GM06990 (cell line): ENCODE measurements around the gene CCDC78.
A peak's percentile ranks its signal among the peaks of the same experiment; 100 is the strongest.

Experiments
- DNase-seq: peaks from one replicate; pipeline ENCODE4 v3.0.0-alpha.2; 2011; ENCODE audit not compliant: insufficient read length; ENCODE audit errors: extremely low read depth
- H3K27me3 ChIP-seq: replicated peaks from 2 replicates; pipeline ENCODE4 v1.6.0; 2011; ENCODE audit warnings: low read length; ENCODE audit not compliant: control insufficient read depth, insufficient read depth
- H3K36me3 ChIP-seq: 2 replicates; pipeline ENCODE4 v1.5.1; 2011; ENCODE audit warnings: low read length; ENCODE audit not compliant: control insufficient read depth, insufficient read depth
- H3K4me3 ChIP-seq: replicated peaks from 2 replicates; pipeline ENCODE4 v1.5.1; 2011; ENCODE audit warnings: low read depth, mild to moderate bottlenecking, control low read depth, low read length
- TF ChIP-seq, protein P1 (sequence below): IDR thresholded peaks from 2 replicates; pipeline ENCODE4 v1.5.1; 2011; ENCODE audit warnings: low read length, control low read depth, mild to moderate bottlenecking, inconsistent platforms; ENCODE audit not compliant: insufficient read depth, poor library complexity, severe bottlenecking

CCDC78 gene

DNA sequence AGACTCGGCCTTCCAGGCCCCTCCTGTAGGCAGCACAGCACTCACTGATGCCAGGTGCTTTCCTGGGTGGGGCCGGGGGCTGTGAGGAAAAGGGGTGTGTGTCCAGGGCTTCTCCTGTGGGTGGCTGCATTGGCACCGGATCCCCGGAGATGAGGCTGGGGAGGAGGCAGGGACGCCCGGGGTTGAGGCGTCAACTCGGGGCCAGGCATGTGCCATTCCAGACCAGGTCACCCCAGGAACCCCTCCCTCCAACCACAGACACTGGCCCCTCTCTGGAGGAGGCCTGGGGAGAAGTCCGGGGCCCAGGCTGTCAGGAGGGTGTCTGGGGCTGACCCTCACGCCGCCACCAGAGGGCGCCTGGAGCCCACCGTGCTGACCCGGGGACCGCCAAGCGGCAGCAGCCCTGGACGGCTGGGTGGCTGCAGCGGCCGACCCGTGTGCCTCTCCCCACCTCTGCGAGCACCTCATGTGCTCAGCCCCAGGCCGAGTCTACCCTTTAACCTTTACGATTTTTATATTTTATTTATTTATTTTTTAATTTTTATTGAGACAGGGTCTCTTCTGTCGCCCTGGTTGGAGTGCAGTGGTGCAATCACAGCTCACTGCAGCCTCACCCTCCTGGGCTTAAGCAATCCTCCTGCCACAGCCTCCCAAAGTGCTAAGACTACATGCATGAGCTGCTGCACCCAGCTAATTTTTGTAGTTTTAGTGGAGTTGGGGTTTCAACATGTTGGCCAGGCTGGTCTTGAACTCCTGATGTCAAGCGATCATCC is 14.5 kb downstream of the CCDC78 start:
- Histone ChIP-seq H3K27me3 (peaks cover 2% of the 10 kb centered on the region), H3K4me3 (no peak overlapping the region), H3K36me3 (no peaks in the 10 kb centered on the region)
- DNase-seq, result peak; percentile 77
- TF ChIP-seq, protein P1, sequence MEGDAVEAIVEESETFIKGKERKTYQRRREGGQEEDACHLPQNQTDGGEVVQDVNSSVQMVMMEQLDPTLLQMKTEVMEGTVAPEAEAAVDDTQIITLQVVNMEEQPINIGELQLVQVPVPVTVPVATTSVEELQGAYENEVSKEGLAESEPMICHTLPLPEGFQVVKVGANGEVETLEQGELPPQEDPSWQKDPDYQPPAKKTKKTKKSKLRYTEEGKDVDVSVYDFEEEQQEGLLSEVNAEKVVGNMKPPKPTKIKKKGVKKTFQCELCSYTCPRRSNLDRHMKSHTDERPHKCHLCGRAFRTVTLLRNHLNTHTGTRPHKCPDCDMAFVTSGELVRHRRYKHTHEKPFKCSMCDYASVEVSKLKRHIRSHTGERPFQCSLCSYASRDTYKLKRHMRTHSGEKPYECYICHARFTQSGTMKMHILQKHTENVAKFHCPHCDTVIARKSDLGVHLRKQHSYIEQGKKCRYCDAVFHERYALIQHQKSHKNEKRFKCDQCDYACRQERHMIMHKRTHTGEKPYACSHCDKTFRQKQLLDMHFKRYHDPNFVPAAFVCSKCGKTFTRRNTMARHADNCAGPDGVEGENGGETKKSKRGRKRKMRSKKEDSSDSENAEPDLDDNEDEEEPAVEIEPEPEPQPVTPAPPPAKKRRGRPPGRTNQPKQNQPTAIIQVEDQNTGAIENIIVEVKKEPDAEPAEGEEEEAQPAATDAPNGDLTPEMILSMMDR, result peak; percentile 93

DNA sequence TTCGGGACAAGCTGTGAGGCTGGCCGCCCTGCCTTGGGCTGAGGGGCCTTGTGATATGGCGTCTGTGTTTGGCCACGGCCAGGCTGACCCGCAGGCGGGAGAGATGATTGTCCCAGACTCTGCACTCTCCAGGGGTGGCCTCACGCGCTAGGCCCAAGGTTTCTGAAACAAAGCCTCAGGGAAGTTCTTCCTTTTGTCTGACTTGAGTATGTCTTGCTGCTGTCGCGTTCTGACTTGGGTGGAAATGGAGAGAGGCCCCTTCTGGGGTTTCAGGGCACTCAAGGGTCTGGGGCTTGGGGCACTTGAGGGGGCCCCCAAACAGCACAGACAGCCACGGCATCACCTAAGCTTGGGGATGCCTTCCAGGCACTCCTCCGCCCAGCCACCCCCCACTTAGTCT is 15.2 kb downstream of the CCDC78 start:
- TF ChIP-seq, protein P1, result no peak
- DNase-seq, result no peak
- peaks cover 2% of the 10 kb centered on the region for H3K27me3 ChIP-seq
- no peak overlapping the region for H3K4me3 ChIP-seq
- no peaks in the 10 kb centered on the region for H3K36me3 ChIP-seq

DNA sequence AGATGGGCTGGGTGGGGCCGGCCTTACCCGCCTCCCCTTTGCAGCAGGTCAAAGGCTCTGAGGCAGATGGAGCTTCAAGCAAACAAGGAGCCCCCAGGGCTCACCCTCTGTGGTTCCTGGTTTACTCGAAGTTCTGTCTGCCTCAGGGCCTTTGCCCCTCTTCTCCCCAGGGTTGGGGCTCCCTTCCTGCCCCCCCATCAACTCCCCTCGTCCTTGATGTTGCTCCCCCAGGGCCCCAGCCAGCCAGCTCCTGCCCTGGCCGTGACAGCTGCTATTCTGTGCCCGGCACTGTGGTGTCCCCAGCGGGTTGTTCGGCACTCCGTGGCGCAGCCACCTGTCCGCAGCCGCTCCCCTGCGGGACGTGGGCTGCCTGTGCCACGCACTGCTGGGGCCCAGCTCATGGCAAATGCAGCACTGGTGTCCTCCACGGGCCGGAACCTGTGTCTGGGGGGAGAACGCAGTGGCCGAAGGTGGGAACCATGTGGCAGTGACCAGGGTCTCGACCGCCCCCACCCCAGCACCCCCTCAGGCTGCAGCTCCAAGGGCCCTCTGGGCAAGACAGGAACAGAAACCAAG is 15.7 kb downstream of the CCDC78 start:
- Histone ChIP-seq H3K36me3 (no peaks in the 10 kb centered on the region), H3K27me3 (peaks cover 2% of the 10 kb centered on the region), H3K4me3 (no peak overlapping the region)
- no peak for DNase-seq
- TF ChIP-seq, protein P1, result no peak

DNA sequence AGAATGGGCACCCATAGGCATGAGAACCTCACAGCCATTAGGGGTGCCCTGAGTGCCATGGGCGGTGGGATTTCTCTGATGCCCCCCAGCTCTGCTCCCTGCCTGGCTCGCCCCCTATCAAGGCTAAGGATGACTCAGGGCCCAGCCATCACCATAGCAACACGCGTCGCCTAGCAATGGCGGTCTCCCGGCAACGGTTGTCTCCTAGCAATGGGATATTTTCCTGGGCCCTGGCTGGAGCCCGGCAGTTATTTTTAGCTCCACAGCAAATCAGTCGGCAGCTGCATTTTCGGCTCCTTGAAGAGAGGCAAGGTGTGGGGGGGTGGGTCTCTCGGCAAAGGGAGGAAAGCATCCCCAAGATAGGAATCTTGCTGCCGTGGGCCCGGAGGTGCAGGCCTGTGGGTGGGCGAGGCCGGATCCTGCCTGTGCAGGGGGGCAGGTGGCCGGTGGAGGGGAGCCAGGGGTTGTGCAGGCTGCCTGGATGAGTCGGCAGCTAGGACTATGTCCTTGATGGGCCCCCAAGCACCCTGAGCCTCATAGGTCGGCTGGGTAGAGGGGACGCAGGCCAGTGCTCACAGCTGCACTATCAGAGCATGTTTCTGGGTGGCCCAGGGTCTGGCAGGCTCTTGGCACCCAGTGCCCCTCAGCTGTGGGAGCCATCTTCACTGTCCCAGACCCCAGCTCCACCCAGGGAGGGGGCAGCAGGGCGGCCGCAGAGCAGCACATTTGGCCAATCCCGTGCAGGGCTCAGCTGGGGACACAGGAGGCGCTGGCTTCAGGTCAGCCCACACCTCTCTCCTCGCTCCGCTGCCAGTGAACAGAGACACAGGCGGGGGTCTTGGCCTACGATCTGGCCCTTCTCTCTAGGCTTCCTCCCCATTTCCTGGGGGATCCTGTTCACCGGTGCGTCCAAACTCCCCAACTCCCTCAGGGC is 16.4 kb downstream of the CCDC78 start:
- Histone ChIP-seq H3K27me3 (peaks cover 2% of the 10 kb centered on the region), H3K4me3 (no peak overlapping the region), H3K36me3 (no peaks in the 10 kb centered on the region)
- DNase-seq, result no peak
- TF ChIP-seq, protein P1, result no peak

DNA sequence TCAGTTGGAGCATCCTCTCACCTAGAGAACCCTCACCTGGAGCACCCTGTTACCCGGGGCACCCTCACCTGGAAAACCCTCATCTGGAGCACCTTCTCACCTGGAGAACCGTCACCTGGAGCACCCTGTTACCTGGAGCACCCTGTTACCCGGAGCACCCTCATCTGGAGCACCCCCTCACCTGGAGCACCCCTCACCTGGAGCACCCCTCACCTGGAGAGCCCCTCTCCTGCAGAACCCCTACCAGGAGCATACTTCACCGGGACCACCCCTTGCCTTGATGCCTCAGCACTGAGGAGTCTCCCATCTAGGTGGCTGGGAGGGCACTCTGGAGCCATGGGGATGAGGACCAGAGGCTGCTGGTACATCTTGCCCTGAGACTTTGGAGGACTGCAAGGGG is 17.3 kb downstream of the CCDC78 start:
- DNase-seq, result no peak
- Histone ChIP-seq H3K36me3 (no peaks in the 10 kb centered on the region), H3K27me3 (peaks cover 2% of the 10 kb centered on the region), H3K4me3 (no peak overlapping the region)
- TF ChIP-seq, protein P1, result no peak
